Smooth muscle cell (in vitro differentiated cells): ENCODE results near the gene TMEM217. TPM values are rescaled to one million over a fixed set of nuclear protein-coding genes. Genes with fewer than 3 reads are reported as not detected.

Experiments used
- DNase-seq: peaks from one replicate; lab custom pipeline; 2025; ENCODE audit not compliant: unreplicated experiment; lab: John Stamatoyannopoulos, UW
- H2AFZ ChIP-seq: fragments of 200-600 bp; sonication (generic); 2 replicates; pipeline ENCODE4 v1.6.0; 2016; ENCODE audit warnings: antibody characterized with exemption, low read depth, mild to moderate bottlenecking
- H3F3A ChIP-seq: fragments of 200-600 bp; sonication (generic); 2 replicates; pipeline ENCODE4 v1.6.0; 2017; ENCODE audit warnings: antibody characterized with exemption, low read depth
- H3K27ac ChIP-seq: fragments of 200-600 bp; sonication (generic); 2 replicates; pipeline ENCODE4 v1.5.1; 2016; ENCODE audit warnings: low read depth, mild to moderate bottlenecking
- H3K27me3 ChIP-seq: fragments of 200-600 bp; sonication (generic); 2 replicates; pipeline ENCODE4 v1.6.1; 2016; ENCODE audit warnings: low read depth, mild to moderate bottlenecking
- H3K36me3 ChIP-seq: fragments of 200-600 bp; sonication (generic); 2 replicates; pipeline ENCODE4 v1.5.1; 2016; ENCODE audit warnings: low read depth
- H3K4me1 ChIP-seq: fragments of 200-600 bp; sonication (generic); 2 replicates; pipeline ENCODE4 v1.5.1; 2016; ENCODE audit warnings: low read depth
- H3K4me2 ChIP-seq: fragments of 200-600 bp; sonication (generic); 2 replicates; pipeline ENCODE4 v1.6.0; 2016; ENCODE audit warnings: mild to moderate bottlenecking
- H3K4me3 ChIP-seq: fragments of 200-600 bp; sonication (generic); 2 replicates; pipeline ENCODE4 v1.5.1; 2016; ENCODE audit warnings: mild to moderate bottlenecking
- H3K79me2 ChIP-seq: fragments of 200-600 bp; sonication (generic); 2 replicates; pipeline ENCODE4 v1.6.0; 2016; ENCODE audit warnings: low read depth, mild to moderate bottlenecking
- H3K9ac ChIP-seq: fragments of 200-600 bp; sonication (generic); 2 replicates; pipeline ENCODE4 v1.6.0; 2016; ENCODE audit warnings: low read depth
- H3K9me3 ChIP-seq: fragments of 200-600 bp; sonication (generic); replicated peaks from 2 replicates; pipeline ENCODE4 v1.5.1; 2016; ENCODE audit warnings: low read depth
- H4K20me1 ChIP-seq: fragments of 200-600 bp; sonication (generic); 2 replicates; pipeline ENCODE4 v1.6.0; 2016; ENCODE audit warnings: low read depth
- CTCF ChIP-seq: fragments of 200-600 bp; sonication (generic); IDR thresholded peaks from 2 replicates; pipeline ENCODE4 v1.5.1; 2017; ENCODE audit warnings: borderline replicate concordance, mild to moderate bottlenecking, antibody characterized with exemption; ENCODE audit not compliant: insufficient read depth, poor library complexity, severe bottlenecking
- WGBS: methylation state at CpG from one replicate; pipeline ENCODE4 v1.1.7; 2016; ENCODE audit warnings: low lambda C conversion rate; 5-methylcytosine and 5-hydroxymethylcytosine counted together
- polyA plus RNA-seq: library from polyadenylated mRNA; unstranded; fragments of >200 nt; fragmentation: Nextera tagmentation; extraction: Ambion mirVana; gene quantifications from 2 replicates; pipeline ENCODE4 v1.2.1, GENCODE V29; 2016
- total RNA-seq: library from RNA; depleted of rRNA; stranded (reverse); fragments of >200 nt; gene quantifications from 2 replicates; pipeline ENCODE4 v1.2.3, GENCODE V29; 2014

TMEM217 gene
- total and polyA plus RNA-seq, 2 experiments from 2014 or later: 0.31 to 1.2 TPM

DNA sequence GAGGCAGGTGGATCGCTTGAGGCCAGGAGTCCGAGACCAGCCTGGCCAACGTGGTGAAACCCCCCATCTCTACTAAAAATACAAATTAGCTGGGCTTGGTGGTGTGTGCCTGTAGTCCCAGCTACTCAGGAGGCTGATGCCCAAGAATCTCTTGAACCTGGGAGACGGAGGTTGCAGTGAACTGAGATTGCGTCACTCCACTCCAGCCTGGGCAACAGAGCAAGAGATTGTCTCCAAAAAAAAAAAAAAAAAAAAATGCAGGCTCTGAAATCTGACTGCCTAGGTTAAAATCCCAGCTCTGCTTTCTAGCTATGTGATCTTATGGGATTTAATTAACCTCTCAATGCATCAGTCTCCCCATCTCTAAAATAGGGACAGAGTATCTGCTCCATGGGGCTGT, 3.3 kb upstream of the TMEM217 start:
- Histone ChIP-seq H3K27me3 (no peaks in the 10 kb centered on the region), H2AFZ (no peak overlapping the region), H3K79me2 (peaks cover 70% of the 10 kb centered on the region), H3K4me1 (no peaks in the 10 kb centered on the region), H3K4me3 (no peak overlapping the region), H3F3A (no peaks in the 10 kb centered on the region), H3K36me3 (no peaks in the 10 kb centered on the region), H3K27ac (no peak overlapping the region), H3K9ac (no peak overlapping the region), H3K4me2 (no peak overlapping the region), H3K9me3 (no peaks in the 10 kb centered on the region), H4K20me1 (peaks cover 42% of the 10 kb centered on the region)
- WGBS: 97% methylated on average over 5 of the region's 5 CpGs
- no peak for TF ChIP-seq CTCF
- no peak for DNase-seq

- Histone ChIP-seq H3K27ac (no peak overlapping the region), H3K36me3 (no peaks in the 10 kb centered on the region), H3K9me3 (no peaks in the 10 kb centered on the region), H3K9ac (no peak overlapping the region), H2AFZ (no peak overlapping the region), H3F3A (no peaks in the 10 kb centered on the region), H3K79me2 (peaks cover 65% of the 10 kb centered on the region), H4K20me1 (peaks cover 39% of the 10 kb centered on the region), H3K4me1 (no peaks in the 10 kb centered on the region), H3K27me3 (no peaks in the 10 kb centered on the region), H3K4me3 (no peak overlapping the region), H3K4me2 (no peak overlapping the region)
- DNase-seq: no peak
- TF ChIP-seq CTCF: no peak
- 93% methylated on average over 1 of the region's 1 CpG for whole genome bisulfite sequencing
These were observed 2.5 kb upstream of the TMEM217 start for GRCh38 chr6:37260444-37260843.

DNA sequence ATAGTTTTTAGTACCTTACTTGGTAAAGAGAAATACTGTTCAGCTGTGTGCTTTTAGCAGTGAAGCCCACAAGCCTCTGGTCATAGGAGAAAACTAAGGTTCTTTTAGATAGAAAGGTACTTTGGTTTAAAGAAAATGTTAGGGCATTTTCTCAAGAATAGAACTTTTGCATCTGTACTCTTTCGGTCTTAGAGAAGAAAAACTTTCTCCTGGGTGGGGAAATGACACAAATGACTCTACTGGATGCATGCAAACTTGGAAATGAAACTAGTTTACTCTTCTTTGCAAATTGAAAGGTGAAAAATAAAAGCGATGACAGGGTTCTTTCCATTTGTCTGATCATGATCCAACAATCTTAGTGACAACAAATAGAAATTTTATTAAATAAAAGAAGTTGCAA, 2.1 kb upstream of the TMEM217 start:
- Histone ChIP-seq H3F3A (no peaks in the 10 kb centered on the region), H3K27me3 (no peaks in the 10 kb centered on the region), H3K36me3 (no peaks in the 10 kb centered on the region), H3K27ac (no peak overlapping the region), H3K9ac (no peak overlapping the region), H3K4me1 (no peaks in the 10 kb centered on the region), H3K9me3 (no peaks in the 10 kb centered on the region), H3K4me3 (no peak overlapping the region), H3K4me2 (no peak overlapping the region), H4K20me1 (peaks cover 35% of the 10 kb centered on the region), H3K79me2 (peaks cover 63% of the 10 kb centered on the region), H2AFZ (no peak overlapping the region)
- no peak for DNase-seq
- no peak for TF ChIP-seq CTCF
- 95% methylated on average over 2 of the region's 2 CpGs for WGBS

DNA sequence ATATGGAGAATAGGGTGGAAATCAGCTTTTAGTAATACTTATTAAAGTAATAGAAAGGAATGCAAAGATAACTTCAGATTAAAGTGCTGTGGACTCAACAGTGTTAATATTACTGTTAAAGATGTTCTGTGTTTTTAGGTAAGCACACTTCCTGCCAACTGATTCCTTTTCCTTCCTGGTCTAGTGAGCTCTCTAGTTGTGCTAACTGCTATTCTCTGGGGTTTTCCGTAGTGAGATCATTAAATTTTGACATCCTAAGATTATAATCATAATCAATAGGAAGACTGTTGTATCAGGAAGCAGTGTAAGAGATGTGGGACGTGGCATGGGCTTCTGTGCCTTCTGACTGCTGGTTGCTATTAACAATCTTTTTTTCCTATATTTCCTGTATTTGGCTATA, 1.2 kb upstream of the TMEM217 start:
- no peak for DNase-seq
- no peaks in the 10 kb centered on the region for H3K9me3 ChIP-seq
- H3F3A ChIP-seq: no peaks in the 10 kb centered on the region
- TF ChIP-seq CTCF: no peak
- no peak overlapping the region for H2AFZ ChIP-seq
- peak overlapping the region; percentile 78 for H3K4me3 ChIP-seq
- no peak overlapping the region for H3K27ac ChIP-seq
- no peaks in the 10 kb centered on the region for H3K4me1 ChIP-seq
- peak overlapping the region; percentile 93 for H3K4me2 ChIP-seq
- no peak overlapping the region for H3K9ac ChIP-seq
- peaks cover 57% of the 10 kb centered on the region for H3K79me2 ChIP-seq
- H4K20me1 ChIP-seq: peaks cover 27% of the 10 kb centered on the region
- WGBS: 79% methylated on average over 2 of the region's 2 CpGs
- H3K27me3 ChIP-seq: no peaks in the 10 kb centered on the region
- H3K36me3 ChIP-seq: no peaks in the 10 kb centered on the region
